Smooth muscle cell (in vitro differentiated cells): ENCODE data around the gene YWHAG. TPM values are rescaled to one million over a fixed set of nuclear protein-coding genes. Genes with fewer than 3 reads are reported as not detected.

Source experiments
- DNase-seq: peaks from one replicate; lab custom pipeline; 2025; ENCODE audit not compliant: unreplicated experiment; lab: John Stamatoyannopoulos, UW
- H2AFZ ChIP-seq: fragments of 200-600 bp; sonication (generic); 2 replicates; pipeline ENCODE4 v1.6.0; 2016; ENCODE audit warnings: antibody characterized with exemption, low read depth, mild to moderate bottlenecking
- H3F3A ChIP-seq: fragments of 200-600 bp; sonication (generic); 2 replicates; pipeline ENCODE4 v1.6.0; 2017; ENCODE audit warnings: antibody characterized with exemption, low read depth
- H3K27ac ChIP-seq: fragments of 200-600 bp; sonication (generic); 2 replicates; pipeline ENCODE4 v1.5.1; 2016; ENCODE audit warnings: low read depth, mild to moderate bottlenecking
- H3K27me3 ChIP-seq: fragments of 200-600 bp; sonication (generic); 2 replicates; pipeline ENCODE4 v1.6.1; 2016; ENCODE audit warnings: low read depth, mild to moderate bottlenecking
- H3K36me3 ChIP-seq: fragments of 200-600 bp; sonication (generic); 2 replicates; pipeline ENCODE4 v1.5.1; 2016; ENCODE audit warnings: low read depth
- H3K4me1 ChIP-seq: fragments of 200-600 bp; sonication (generic); 2 replicates; pipeline ENCODE4 v1.5.1; 2016; ENCODE audit warnings: low read depth
- H3K4me2 ChIP-seq: fragments of 200-600 bp; sonication (generic); 2 replicates; pipeline ENCODE4 v1.6.0; 2016; ENCODE audit warnings: mild to moderate bottlenecking
- H3K4me3 ChIP-seq: fragments of 200-600 bp; sonication (generic); 2 replicates; pipeline ENCODE4 v1.5.1; 2016; ENCODE audit warnings: mild to moderate bottlenecking
- H3K79me2 ChIP-seq: fragments of 200-600 bp; sonication (generic); 2 replicates; pipeline ENCODE4 v1.6.0; 2016; ENCODE audit warnings: low read depth, mild to moderate bottlenecking
- H3K9ac ChIP-seq: fragments of 200-600 bp; sonication (generic); 2 replicates; pipeline ENCODE4 v1.6.0; 2016; ENCODE audit warnings: low read depth
- H3K9me3 ChIP-seq: fragments of 200-600 bp; sonication (generic); replicated peaks from 2 replicates; pipeline ENCODE4 v1.5.1; 2016; ENCODE audit warnings: low read depth
- H4K20me1 ChIP-seq: fragments of 200-600 bp; sonication (generic); 2 replicates; pipeline ENCODE4 v1.6.0; 2016; ENCODE audit warnings: low read depth
- WGBS: methylation state at CpG from one replicate; pipeline ENCODE4 v1.1.7; 2016; ENCODE audit warnings: low lambda C conversion rate; 5-methylcytosine and 5-hydroxymethylcytosine counted together
- polyA plus RNA-seq: library from polyadenylated mRNA; unstranded; fragments of >200 nt; fragmentation: Nextera tagmentation; extraction: Ambion mirVana; gene quantifications from 2 replicates; pipeline ENCODE4 v1.2.1, GENCODE V29; 2016
- total RNA-seq: library from RNA; depleted of rRNA; stranded (reverse); fragments of >200 nt; gene quantifications from 2 replicates; pipeline ENCODE4 v1.2.3, GENCODE V29; 2014
- TF ChIP-seq, protein P1 (sequence below): fragments of 200-600 bp; sonication (generic); IDR thresholded peaks from 2 replicates; pipeline ENCODE4 v1.5.1; 2017; ENCODE audit warnings: borderline replicate concordance, mild to moderate bottlenecking, antibody characterized with exemption; ENCODE audit not compliant: insufficient read depth, poor library complexity, severe bottlenecking

The YWHAG gene
- total and polyA plus RNA-seq, 2 experiments from 2014 or later: 17.6 to 132 TPM

GRCh38 chr7:76358011-76358480 is 745 bp downstream of the YWHAG start:
- H2AFZ ChIP-seq: no peak overlapping the region
- H3K27me3 ChIP-seq: no peaks in the 10 kb centered on the region
- H3K79me2 ChIP-seq: peaks cover 57% of the 10 kb centered on the region
- peak overlapping the region; percentile 87 for H3K4me3 ChIP-seq
- no peaks in the 10 kb centered on the region for H3K36me3 ChIP-seq
- peaks cover 7% of the 10 kb centered on the region for H3F3A ChIP-seq
- TF ChIP-seq, protein P1, sequence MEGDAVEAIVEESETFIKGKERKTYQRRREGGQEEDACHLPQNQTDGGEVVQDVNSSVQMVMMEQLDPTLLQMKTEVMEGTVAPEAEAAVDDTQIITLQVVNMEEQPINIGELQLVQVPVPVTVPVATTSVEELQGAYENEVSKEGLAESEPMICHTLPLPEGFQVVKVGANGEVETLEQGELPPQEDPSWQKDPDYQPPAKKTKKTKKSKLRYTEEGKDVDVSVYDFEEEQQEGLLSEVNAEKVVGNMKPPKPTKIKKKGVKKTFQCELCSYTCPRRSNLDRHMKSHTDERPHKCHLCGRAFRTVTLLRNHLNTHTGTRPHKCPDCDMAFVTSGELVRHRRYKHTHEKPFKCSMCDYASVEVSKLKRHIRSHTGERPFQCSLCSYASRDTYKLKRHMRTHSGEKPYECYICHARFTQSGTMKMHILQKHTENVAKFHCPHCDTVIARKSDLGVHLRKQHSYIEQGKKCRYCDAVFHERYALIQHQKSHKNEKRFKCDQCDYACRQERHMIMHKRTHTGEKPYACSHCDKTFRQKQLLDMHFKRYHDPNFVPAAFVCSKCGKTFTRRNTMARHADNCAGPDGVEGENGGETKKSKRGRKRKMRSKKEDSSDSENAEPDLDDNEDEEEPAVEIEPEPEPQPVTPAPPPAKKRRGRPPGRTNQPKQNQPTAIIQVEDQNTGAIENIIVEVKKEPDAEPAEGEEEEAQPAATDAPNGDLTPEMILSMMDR: no peak
- peak; percentile 46 for DNase-seq
- peaks cover 52% of the 10 kb centered on the region for H4K20me1 ChIP-seq
- H3K9me3 ChIP-seq: no peaks in the 10 kb centered on the region
- 3% methylated on average over 21 of the region's 27 CpGs for WGBS
- peak overlapping the region; percentile 99 for H3K27ac ChIP-seq
- peak overlapping the region; percentile 89 for H3K4me2 ChIP-seq
- peak overlapping the region; percentile 100 for H3K9ac ChIP-seq
- peaks cover 24% of the 10 kb centered on the region for H3K4me1 ChIP-seq

DNA sequence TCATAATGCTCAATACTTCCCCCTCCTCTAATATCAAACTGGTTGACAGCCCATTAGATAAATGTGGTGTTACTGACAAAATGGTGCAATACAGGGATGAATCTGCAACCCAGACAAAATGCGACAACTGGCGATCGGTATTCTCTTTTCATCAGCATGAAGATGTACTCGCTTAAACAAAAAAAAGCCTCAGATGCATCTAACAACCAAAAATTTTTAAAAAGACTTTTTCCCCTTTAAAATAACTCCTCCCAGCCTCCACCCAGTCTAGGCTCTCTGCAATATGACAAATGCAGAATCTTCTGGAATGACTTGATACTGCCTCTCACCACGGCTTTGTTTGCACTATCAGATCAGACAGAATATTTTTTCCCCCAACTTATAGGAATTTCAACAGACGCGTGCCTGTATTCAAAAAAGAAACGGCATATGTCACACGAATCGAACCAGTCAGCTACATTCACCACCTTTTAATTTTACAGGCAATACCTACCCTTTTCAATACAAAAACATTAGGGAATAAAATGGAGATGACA is 1.2 kb downstream of the YWHAG start:
- no peak for DNase-seq
- peak overlapping the region; percentile 87 for H3K4me3 ChIP-seq
- peaks cover 24% of the 10 kb centered on the region for H3K4me1 ChIP-seq
- H3K36me3 ChIP-seq: no peaks in the 10 kb centered on the region
- no peak overlapping the region for H2AFZ ChIP-seq
- peaks cover 57% of the 10 kb centered on the region for H4K20me1 ChIP-seq
- no peaks in the 10 kb centered on the region for H3K27me3 ChIP-seq
- no peaks in the 10 kb centered on the region for H3K9me3 ChIP-seq
- peaks cover 62% of the 10 kb centered on the region for H3K79me2 ChIP-seq
- peaks cover 7% of the 10 kb centered on the region for H3F3A ChIP-seq
- peak overlapping the region; percentile 100 for H3K9ac ChIP-seq
- WGBS: 2% methylated on average over 10 of the region's 10 CpGs
- TF ChIP-seq, protein P1: no peak
- peak overlapping the region; percentile 89 for H3K4me2 ChIP-seq
- peak overlapping the region; percentile 99 for H3K27ac ChIP-seq

- H4K20me1 ChIP-seq: peaks cover 64% of the 10 kb centered on the region
- peaks cover 69% of the 10 kb centered on the region for H3K79me2 ChIP-seq
- peak overlapping the region; percentile 89 for H3K4me2 ChIP-seq
- no peak for DNase-seq
- H3K27me3 ChIP-seq: no peaks in the 10 kb centered on the region
- peaks cover 24% of the 10 kb centered on the region for H3K4me1 ChIP-seq
- peak overlapping the region; percentile 100 for H3K9ac ChIP-seq
- H2AFZ ChIP-seq: no peak overlapping the region
- 72% methylated on average over 6 of the region's 6 CpGs for WGBS
- H3K9me3 ChIP-seq: no peaks in the 10 kb centered on the region
- peak overlapping the region; percentile 87 for H3K4me3 ChIP-seq
- H3K36me3 ChIP-seq: no peaks in the 10 kb centered on the region
- H3K27ac ChIP-seq: peak overlapping the region; percentile 99
- peaks cover 7% of the 10 kb centered on the region for H3F3A ChIP-seq
- TF ChIP-seq, protein P1: no peak
Measured at GRCh38 chr7:76356823-76357222, 2.0 kb downstream of the YWHAG start.

- TF ChIP-seq, protein P1: no peak
- no peak for DNase-seq
- Histone ChIP-seq H3K9me3 (no peaks in the 10 kb centered on the region), H3K4me2 (peak overlapping the region; percentile 89), H3K79me2 (peaks cover 76% of the 10 kb centered on the region), H3K9ac (no peak overlapping the region), H3K27me3 (no peaks in the 10 kb centered on the region), H3F3A (peaks cover 7% of the 10 kb centered on the region), H3K4me3 (peak overlapping the region; percentile 87), H3K4me1 (peaks cover 24% of the 10 kb centered on the region), H4K20me1 (peaks cover 71% of the 10 kb centered on the region), H3K36me3 (no peaks in the 10 kb centered on the region), H3K27ac (peak overlapping the region; percentile 99), H2AFZ (no peak overlapping the region)
- 87% methylated on average over 4 of the region's 4 CpGs for WGBS
Measured at GRCh38 chr7:76356115-76356514, 2.7 kb downstream of the YWHAG start.
